Measurements from ENCODE around the gene SLC35C1.

GRCh38 chr11:45812581-45813548, 7.9 kb downstream of the SLC35C1 start:
- TF ChIP-seq CTCF (IDR thresholded peaks at IDR 0.05) (no peak), POLR2A (IDR thresholded peaks at IDR 0.05) (no peak)

All from lower leg skin (tissue), 3 donors.